Measurements from ENCODE around the gene C12orf76.
"Not testable (repeated sequence)": the region's sequence is repeated elsewhere in the genome, so short reads cannot be mapped to it uniquely, and the experiment has no call there.

The C12orf76 gene

DNA sequence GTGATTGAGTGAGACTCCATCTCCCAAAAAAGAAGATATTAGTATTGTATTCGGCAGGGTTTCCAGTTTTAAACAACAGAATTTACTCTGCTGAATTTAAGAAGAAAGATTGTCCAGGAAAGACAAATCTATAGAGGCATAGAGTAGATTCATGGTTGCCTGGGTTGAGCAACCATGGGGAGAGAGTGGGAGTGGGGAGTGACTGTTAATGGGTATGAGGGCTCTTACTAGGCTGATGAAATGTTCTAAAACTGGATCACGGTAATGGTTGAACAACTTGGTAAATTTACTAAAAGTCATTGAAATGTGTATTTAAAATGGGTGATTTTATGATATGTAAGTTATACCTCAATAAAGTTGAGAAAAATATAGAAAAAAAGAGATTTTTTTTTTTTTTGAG is 13.9 kb upstream of the C12orf76 start:
- DNase-seq: no peak

DNA sequence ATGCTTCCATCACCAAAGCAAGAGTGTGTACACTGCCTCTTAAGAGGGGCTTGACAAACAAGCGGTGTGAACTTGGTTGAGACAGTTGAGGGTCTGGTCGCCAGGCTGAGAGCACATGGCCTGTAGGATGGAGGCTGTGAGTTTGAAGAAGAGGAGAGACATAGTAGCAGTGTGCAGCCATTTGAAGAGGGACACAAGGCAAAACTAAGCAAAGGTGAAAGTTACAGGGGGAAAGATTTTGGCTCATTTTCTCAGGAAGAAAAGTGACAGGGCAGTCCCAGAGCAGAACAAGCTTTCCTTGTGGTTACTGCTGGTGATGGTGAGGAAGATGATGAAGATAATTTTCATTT is 11.3 kb upstream of the C12orf76 start:
- no peak for DNase-seq

DNA sequence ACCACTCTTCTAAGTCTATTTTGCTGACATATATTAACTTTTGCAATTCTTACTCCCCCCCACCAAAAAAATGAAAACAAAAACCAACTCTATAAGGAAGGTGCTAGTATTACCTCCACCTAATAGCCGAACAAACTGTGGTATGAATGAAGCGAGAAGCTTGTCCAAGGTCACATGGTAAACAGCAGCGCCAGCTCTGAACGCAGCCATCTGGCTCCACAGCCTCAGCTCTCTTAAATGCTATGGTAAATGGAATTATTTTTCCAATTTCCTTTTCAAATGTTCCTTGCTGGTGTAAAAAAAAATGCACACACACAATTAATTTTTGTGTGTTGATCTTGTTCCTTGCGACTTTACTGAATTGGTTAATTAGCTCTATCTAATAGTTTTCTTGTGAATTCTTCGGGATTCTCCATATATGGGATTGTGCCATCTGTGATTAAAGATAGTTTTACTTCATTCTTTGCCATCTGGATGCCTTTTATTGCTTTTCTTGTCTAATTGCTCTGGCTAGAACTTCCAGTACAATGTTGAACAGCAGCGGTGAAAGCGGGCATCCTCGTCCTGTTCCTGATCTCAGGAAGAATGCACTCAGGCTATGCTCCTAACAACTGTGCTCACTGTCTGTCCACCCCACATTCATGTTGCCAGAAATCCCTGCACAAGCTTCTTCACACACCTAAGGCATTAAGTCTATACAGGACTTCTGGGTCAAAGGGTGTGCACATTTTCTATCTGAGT is 10.7 kb upstream of the C12orf76 start:
- DNase-seq: no peak

DNA sequence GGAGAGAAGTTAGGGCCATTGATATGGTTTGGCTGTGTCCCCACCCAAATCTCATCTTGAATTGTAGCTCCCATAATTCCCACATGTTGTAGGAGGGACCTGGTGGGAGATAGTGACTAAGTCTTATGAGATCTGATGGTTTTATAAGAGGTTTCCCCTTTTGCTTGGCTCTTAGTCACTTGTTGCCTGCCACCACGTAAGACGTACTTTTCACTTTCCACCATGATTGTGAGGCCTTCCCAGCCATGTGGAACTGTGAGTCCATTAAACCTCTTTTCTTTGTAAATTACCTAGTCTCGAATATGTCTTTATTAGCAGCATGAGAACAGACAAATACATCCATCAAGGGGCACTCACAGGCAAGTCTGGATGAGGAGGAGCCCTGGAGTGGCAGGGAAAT is 8.3 kb upstream of the C12orf76 start:
- DNase-seq: not testable (repeated sequence)

DNA sequence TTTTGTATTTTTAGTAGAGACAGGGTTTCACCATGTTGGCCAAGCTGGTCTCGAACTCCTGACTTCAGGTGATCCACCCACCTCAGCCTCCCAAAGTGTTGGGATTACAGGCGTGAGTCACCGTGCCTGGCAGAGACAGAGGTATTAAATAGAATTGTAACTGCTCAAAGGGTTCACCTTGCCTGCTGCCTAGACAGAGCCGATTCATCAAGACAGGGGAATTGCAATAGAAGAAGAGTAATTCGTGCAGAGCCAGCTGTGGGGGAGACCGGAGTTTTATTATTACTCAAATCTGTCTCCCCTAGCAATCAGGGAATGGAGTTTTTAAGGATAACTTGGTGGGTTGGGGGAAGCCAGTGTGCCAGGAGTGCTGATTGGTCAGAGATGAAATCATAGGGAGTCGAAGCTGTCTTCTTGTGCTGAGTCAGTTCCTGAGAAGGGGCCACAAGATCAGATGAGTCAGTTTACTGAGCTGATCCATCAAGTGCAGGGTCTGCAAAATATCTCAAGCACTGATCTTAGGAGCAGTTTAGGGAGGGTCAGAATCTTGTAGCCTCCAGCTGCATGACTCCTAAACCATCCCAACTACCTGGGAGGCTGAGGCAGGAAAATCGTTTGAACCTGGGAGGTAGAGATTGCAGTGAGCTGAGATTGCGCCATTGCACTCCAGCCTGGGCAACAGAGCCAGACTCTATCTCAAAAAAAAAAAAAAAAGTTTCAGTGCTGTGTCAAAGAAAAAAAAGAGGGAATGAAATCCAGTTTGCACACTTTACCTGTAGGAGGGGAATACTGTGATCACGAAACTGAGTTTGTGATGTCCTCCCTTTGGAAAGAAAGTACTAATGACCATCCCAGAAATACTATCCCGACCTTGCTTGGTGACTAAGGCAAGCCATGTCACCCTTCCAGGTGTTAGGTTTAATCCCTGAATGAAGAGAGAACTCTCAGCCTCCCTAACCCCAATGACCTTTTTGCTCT is 7.3 kb upstream of the C12orf76 start:
- not testable (repeated sequence) for DNase-seq

DNA sequence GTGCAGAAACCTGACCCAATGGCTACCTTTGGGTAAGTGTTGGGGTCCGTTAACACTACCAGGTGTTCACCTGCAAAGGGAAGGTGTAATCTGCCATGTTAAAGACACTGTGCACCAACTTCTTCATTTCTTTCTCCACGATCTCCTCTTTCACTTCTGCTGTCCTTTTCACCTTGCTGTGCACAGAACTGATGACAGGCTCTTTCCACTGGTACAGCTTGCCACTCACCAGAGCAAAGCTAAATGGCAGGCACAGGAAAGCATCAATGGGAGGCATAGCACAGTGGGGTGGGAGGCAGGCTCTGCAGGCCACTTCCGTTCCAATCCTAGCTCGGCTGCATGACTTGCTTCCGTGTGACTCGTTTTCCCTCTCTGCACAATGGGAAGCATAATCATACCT is 2.6 kb upstream of the C12orf76 start:
- no peak for DNase-seq

DNA sequence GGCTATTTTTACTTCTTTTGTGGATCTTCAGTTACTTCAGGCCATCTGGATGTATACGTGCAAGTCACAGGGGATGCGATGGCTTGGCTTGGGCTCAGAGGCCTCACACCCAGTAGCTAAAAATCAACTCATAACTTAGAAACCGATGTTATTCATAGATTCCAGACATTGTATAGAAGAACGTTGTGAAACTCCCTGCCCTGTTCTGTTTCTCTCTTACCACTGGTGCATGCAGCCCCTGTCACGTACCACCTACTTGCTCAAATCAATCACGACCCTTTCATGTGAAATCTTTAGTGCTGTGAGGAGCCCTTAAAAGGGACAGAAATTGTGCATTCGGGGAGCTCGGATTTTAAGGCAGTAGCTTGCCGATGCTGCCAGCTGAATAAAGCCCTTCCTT is 1.3 kb upstream of the C12orf76 start:
- not testable (repeated sequence) for DNase-seq

DNA sequence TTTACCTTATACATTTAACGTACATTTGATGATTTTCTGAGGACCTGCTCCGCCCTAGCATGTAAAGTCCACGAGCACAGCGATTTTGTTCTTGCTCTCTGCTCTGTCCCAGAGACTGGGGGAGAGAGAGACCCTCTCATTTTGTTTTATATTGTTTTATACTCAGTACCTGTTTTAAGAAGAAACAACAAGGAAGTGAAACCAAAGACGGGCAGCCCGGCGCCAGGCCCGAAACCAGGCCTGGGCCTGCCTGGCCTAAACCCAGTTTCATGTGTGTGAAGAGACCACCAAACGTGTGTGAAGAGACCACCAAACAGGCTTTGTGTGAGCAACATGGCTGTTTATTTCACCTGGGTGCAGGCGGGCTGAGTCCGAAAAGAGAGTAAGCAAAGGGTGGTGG is 712 bp upstream of the C12orf76 start:
- not testable (repeated sequence) for DNase-seq

DNA sequence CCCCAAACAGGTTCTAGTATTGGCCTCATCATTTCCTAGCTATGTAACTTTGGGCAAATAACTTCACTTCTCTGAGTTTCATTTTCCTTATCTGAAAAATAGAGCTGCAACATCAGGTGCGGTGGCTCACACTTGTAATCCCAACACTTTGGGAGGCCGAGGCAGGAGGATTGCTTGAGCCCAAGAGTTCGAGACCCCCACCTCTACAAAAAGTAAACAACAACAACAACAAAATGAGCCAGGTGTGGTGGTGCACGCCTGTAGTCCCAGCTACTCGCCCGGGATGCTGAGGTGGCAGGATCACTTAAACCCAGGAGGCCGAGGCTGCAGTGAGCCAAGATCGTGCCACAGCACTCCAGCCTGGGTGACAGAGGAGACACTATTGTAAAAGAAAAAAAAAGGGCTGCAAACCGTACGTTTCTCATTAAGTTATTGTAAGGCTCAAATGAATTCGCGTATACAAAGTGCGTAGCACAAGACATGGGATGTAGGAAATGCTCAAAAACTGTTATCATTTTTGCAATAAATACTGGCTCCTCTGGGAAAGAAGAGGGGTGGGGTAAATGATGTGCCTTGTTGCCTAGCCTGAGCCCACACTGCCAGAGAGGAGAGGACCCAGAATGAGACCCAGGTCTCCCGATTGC is 903 bp downstream of the C12orf76 start:
- peak in 1 of 3 experiments; percentile 39 for DNase-seq

DNA sequence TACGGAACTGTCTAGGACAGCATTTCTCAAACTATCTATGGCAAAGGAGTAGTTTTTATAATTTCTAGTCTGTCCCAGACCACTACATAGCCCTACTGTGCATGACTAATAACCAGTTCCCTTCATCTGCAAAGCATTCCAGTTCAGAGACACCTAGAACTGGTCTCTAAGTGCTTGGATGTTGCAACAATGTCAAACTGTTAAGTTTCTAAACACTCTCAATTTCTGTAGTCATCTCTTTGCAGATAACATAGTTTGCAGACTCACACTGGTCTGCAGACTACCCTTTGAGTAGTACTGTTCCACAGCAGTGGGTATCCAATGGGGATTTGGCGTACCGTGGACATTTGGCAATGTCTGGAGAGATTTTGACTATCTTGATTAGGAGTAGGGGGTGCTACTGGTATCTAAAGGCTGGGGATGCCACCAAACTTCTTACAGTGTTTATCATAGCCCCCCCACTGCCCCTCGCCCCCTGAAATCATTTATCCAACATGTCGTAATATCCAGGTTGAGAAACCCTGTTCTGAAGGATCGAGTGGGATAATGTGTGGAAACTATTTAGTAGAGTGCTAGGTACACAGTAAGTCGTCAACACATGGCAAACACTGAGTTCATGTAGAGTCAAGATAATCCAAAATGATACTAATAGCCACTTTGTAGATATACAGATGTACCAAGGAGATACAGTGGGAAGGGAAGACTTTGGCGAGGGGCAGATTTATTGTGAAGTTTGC is 1.7 kb downstream of the C12orf76 start:
- no peak for DNase-seq

DNA sequence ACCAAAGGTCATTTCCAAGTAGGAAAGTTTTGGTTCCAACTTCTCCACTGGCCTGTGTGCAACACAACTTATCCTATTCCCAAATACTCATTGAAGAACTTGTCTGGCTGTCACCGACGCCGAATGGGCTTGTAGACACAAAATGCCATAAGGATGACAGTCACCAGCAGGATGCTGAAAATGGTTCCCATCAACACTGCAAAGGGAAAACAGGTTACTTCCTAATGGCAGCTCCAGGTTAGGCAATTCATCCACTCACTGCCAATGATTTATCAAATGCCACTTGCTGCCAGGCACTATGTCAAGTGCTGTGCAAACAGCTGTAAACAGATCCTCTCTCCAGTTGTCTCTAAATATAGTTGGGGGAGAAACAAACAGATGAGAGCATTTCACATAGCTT is 6.1 kb downstream of the C12orf76 start:
- peak; percentile 28 to 82 (median 81) for DNase-seq

DNA sequence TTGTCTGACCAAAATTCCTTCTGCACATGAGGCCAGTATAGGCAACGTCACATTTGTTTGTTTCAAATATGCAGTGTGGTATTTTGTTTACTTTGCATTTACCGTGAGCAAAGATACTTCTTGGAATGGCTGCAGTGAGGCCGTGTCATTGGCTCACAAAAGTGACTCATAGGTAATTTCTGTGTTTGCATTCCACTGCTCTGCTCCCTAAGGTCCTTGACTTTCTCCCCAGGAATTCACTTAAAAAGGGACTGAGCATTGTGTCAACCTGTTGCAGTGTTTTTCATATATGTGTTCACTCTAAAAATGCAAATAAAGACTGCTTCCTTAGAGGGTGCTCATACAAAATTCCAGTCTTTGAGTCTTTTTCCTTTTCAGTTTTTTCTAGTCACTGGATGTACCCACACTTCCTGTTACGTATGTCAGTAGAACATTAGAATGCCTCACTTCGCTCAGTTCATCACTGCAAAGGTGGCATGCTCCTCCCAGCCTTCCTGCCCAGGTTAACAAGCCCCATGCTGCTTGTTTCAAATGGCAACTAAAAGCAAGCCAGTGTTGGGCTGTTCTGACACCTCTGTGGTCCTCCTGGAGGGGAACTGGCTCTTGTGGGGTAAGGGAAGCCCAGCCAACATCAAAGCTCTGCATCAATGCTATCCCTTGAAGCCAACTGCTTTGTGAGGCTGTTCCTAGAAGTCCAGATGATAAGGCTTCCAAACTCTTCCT is 9.1 kb downstream of the C12orf76 start:
- DNase-seq: peak in 1 of 3 experiments; percentile 28

DNA sequence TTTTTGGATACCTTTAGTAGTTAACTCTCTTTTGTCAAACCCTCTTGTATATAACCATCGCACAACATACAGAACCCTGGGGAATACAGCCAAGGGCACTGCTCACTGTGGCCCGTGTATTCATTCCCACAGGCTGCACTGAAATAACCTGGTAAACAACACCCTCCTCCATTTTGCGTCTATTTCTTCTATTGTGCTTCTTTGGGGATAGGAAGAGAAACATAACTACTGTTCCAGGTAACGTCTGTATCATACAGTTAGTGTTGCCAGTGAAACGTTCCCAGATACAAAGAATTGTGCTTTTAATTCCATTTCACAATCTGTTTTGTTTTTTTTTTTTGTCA is 9.6 kb downstream of the C12orf76 start:
- DNase-seq: no peak

DNA sequence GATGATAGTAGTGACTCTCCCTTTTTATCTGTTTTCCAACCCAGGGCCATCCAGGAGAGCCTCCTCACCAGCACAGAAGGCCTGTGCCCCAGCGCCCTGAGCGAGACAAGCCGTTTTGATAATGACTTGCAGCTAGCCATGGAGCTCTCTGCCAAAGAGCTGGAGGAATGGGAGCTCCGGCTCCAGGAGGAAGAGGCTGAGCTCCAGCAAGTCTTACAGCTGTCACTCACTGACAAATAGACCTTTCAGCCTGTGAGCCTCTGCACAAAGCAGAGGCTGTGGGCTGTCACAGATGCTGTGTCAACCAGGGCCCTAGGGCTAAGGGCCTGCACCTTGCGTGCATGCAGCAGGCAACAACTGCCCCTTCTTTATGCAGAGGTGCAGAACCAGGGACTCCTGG is 11.0 kb downstream of the C12orf76 start:
- no peak for DNase-seq

DNA sequence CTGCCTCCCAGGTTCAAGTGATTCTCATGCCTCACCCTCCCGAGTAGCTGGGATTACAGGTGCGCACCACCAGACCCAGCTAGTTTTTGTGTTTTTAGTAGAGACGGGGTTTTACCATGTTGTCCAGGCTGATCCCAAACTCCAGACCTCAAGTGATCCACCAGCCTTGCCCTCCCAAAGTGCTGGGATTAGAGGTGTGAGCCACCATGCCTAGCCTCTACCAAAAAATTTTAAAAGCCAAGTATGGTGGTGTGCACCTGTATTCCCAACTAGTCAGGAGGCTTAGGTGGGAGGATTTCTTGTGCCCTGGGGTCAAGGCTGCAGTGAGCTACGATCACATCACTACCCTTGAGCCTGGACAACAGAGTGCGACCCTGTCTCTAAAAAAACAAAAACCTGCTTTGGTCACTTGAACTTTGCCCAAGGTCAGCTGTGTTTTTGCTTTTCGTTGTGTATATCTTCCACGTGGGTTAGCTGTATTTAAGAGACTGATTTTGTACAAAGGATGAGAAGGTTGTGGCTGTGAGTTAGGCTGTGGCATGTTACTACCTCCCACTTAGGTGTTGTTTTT is 12.7 kb downstream of the C12orf76 start:
- no peak for DNase-seq

DNA sequence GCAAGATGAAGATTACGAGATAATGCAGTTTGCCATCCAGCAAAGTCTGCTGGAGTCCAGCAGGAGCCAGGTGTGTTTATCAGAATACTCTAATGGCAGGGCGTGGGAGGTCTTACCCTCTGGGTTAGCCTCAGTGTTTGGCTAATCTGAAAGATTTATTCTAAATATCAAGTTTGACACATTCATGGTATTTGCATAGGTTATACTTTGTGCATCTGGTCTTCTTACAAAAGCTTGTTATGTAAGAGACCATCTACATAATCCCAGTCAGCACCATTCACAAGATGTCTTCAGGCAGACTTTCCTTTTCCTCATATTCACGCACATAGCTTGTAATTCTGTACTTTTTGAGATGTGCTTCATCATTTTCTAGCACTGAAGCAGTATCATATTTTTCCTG is 14.4 kb downstream of the C12orf76 start:
- no peak for DNase-seq

DNA sequence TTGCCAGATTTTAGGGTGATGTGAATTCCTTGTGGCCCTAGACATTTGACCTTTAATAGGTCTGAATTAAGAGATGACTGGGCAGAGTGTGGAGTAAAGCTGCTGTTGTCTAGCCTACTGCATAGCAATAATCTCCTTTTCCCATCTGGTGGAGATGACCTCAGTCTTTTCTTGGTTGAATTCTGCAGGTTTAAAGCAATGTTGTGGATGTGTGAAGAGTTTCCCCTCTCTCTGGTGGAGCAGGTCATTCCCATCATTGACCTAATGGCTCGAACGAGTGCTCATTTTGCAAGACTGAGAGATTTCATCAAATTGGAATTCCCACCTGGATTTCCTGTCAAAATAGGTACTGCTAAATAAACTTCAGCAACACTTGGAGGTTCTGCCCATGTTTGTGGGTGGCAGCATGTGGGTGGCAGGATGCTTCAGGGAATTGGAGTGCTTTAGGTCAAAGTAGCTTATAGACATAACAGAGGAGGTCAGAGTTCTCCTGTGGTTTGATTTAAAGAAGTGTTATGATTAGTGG is 19.0 kb downstream of the C12orf76 start:
- DNase-seq: no peak

DNA sequence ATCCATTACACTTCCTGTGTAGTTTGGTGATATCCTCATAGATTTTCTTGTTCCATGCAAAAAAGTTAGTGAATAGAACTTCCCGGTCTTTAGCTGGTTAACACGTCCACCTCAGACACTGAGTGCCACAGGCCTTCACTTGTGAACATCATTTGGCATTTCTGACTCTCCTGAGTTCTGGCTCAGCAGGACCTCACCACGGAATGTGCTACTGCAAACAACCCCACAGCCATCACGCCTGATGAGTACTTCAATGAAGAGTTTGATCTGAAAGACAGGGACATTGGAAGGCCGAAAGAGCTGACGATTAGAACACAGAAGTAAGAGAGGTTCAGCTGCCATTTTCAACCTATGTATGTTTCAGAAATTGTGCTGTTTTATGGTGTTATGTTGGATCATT is 20.0 kb downstream of the C12orf76 start:
- no peak for DNase-seq

DNA sequence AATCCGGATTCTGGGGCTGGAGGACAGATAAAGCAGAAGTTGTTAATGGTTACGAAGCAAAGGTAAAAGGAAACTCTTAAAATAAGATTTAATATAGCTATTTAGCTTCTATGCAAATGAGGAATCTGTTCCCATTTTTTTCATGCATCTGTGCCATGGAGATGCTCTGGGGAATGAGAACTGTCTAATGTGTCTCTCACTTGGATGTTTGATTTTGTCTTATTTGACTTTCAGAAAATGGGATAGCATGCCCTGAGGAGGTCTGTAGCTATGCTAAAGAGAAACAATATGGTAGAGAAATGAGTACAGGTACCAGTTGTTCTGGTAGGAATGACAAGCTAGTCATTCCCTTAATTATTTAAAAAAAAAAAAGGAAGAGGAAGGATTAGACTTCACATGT is 24.3 kb downstream of the C12orf76 start:
- DNase-seq: no peak

DNA sequence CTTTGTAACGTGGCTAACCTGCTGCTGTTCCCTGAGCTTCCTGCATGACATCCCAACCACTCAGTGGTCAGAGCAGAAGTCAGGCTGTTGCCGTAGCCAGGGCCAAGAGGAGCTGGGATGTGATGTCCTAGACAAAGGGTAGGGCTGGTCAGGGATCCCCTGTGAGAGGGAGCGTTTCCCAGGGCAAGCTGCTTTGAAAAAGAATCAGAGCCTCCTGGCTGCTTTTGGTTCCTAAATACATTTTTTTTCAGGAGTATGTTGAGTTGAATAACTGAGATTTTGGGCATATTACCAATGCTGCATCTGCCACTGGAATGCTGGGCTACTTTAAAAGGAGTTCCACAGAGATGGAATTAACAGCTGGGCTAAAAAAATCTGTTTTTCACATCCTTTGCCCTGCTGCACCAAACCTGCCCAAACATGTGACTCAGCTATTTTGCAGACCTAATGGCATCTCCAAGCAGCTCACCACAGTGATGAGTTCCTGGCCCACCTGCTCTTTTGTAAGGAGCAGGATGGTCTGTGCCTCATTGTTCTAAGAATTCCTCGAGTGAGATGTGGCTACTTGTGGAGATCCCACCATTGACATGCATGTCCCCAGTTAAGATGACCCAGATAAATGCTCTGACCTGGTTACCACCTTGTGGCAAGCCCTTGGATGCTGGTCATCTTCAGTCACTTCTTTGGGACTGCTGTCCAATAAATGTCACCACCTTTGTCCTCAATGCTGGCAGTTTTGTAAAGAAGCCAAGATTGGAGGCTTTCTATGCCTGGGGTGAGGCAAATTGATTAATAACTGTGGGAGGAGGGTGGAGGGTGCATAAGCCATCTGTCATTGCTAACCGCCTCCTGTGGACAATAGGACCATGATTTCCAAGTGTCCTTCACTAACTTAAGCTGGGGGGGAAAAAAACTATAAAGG is 25.0 kb downstream of the C12orf76 start:
- peak in 2 of 3 experiments; percentile 25 to 66 for DNase-seq

DNA sequence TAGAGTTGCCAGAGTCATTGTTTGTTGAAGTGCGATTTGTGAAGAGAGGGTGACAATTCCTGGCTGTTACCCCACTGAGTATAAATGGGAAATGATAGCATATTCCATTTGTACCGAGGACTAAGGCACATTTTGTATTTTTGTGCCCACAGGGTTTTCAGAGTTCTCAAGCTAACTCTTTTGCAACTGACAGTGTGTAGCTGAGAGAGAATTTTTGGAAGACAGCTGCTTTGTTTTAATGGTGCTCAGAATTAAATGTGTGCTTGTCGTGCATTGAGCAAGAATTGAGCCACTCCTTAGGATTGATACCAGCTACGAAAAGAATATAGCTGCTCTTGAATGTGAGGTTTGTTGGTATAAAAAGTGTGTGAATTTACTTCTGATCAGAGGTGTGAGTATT is 27.4 kb downstream of the C12orf76 start:
- DNase-seq: no peak

Data from NCI-H1417 (cell line).